ENCODE measurements around the gene BMPR1A.

BMPR1A gene

DNA sequence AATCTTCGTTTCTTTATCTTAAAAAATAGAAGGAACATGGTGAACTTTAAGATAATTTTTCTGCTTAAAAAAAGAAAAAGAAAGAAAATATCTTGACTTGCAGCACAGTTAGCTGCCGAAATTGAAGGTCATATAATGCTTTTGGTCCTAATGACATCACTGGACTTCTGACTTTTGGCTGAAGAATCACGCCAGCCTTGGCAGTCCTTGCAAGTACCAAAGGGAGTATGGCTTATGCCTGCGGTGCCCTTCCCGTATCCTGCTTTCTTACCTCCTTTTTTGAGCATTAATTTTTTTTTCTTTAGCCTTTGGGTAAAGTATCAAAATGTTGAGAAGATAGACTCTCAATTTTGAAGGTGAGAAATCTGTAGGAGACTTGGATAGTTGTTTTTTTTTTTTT, 7.0 kb downstream of the BMPR1A start:
- H3K4me3 ChIP-seq (ENCODE audit: low read depth, low read length), result no peak overlapping the region
- ChIA-PET POLR2A (no interaction called here), CTCF (no interaction called here)
- TF ChIP-seq, protein P1, sequence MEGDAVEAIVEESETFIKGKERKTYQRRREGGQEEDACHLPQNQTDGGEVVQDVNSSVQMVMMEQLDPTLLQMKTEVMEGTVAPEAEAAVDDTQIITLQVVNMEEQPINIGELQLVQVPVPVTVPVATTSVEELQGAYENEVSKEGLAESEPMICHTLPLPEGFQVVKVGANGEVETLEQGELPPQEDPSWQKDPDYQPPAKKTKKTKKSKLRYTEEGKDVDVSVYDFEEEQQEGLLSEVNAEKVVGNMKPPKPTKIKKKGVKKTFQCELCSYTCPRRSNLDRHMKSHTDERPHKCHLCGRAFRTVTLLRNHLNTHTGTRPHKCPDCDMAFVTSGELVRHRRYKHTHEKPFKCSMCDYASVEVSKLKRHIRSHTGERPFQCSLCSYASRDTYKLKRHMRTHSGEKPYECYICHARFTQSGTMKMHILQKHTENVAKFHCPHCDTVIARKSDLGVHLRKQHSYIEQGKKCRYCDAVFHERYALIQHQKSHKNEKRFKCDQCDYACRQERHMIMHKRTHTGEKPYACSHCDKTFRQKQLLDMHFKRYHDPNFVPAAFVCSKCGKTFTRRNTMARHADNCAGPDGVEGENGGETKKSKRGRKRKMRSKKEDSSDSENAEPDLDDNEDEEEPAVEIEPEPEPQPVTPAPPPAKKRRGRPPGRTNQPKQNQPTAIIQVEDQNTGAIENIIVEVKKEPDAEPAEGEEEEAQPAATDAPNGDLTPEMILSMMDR (IDR thresholded peaks at IDR 0.05; ENCODE audit: insufficient read depth, low read length, missing control alignments), result no peak
- DNase-seq (ENCODE audit: low read depth, low spot score), result no peak

DNA sequence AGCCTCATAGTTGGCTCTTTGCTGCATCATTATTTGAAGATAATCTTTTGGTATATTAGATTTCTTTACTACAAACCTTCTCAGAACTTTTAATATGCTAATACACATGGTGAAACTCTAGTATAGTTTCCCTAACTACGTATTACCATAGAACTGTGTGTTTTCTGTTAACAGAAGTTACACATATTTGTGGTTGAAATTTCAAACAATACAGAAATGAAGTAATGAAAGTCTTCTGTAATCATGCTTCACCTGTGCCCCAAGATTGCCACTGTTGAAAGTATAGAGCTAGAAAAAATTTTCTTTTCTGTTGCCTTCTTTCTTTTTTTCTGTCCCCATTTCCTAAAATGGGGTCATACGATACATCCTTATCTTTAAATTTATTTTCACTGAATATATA, 9.1 kb downstream of the BMPR1A start:
- H3K4me3 ChIP-seq (ENCODE audit: low read depth, low read length), result no peak overlapping the region
- CTCF ChIA-PET, result interaction anchor here (0.6 to 2.4 kb wide), 2 partner anchors 8 to 10 kb away, joined by 3 to 6 read pairs; no protein-coding TSS in a partner anchor
- POLR2A ChIA-PET, result no interaction called here
- no peak for DNase-seq (ENCODE audit: low read depth, low spot score)
- TF ChIP-seq, protein P1 (IDR thresholded peaks at IDR 0.05; ENCODE audit: insufficient read depth, low read length, missing control alignments), result no peak

DNA sequence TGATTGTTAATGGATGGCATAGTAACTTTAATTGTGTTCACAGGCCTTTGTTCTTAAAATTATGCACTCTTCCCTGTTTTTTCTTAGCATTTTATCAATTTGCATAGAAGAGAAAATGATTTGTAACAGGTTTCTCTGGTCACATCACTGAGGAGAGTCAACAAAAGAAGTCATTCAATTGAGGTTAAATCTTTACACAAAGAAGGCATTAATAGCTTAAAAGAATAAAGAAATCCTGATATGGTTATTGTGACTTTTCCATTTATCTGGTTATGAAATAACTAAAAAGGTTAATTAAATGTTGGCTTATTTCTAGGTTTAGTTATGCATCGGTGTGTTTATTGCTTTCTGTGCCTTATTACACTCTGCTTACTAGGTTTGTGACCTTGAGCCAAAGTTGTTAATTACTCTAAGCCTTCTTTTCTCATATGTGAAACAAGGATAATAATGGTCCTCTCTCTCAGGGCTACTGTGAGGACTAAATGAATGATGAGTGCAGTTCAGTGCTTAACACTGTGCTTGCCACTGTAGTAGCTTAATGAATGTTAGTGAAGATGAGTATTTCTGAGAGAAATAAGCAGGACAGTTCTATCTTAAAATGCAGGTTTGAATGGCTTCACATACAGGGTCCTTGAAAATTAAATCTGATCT, 12.1 kb downstream of the BMPR1A start:
- no peak overlapping the region for H3K4me3 ChIP-seq (ENCODE audit: low read depth, low read length)
- POLR2A ChIA-PET, result no interaction called here
- no peak for DNase-seq (ENCODE audit: low read depth, low spot score)
- TF ChIP-seq, protein P1 (IDR thresholded peaks at IDR 0.05; ENCODE audit: insufficient read depth, low read length, missing control alignments), result no peak
- CTCF ChIA-PET, result no interaction called here

DNA sequence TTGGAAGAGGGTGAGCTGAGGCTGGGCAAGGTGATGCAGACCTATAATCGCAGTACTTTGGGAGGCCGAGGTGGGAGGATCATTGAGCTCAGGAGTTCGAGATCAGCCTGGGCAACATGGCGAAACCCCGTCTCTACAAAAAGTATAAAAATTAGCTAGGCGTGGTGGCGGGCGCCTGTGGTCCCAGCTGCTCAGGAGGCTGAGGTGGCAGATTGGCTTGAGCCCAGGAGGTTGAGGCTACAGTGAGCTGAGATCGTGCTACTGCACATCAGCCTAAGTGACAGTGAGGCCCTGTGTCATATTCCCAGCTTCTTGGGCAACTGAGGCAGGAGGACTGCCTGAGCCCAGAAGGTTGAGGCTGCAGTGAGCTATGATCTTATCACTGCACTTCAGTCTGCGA, 13.6 kb downstream of the BMPR1A start:
- DNase-seq (ENCODE audit: low read depth, low spot score), result no peak
- H3K4me3 ChIP-seq (ENCODE audit: low read depth, low read length), result no peak overlapping the region
- ChIA-PET POLR2A (interaction anchor here (1.7 kb wide), 1 partner anchor 14 kb away, joined by 3 read pairs; the partner anchor contains the start of gene BMPR1A), CTCF (interaction anchor here (1.1 kb wide), 1 partner anchor 129 kb away, joined by 3 read pairs; no protein-coding TSS in a partner anchor)
- TF ChIP-seq, protein P1 (IDR thresholded peaks at IDR 0.05; ENCODE audit: insufficient read depth, low read length, missing control alignments), result no peak

DNA sequence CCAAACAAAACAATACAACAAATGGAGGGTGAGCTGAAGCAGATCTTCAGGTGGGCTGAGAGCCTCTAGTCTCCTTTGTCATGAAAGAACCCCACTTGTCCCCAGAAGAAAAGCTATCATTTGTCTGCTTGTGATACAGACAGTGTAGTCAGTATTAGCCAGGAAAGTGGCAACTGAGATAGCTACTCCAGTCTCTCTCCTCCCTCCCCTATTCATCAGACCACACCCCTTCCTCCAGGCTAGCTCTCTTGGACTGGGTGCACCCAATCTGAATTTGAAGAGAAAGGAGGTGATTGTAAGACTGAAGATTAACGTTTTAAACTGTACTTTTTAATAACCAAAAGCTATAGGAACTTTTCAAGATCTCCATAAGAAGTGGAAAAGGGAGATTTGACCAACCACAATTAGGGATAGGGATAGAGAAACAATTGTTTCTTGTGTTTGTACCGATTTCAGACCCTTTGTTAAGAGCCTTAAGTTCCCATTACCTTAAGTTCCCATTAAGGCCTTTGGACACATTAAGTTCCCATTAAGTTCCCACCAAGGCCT, 14.1 kb downstream of the BMPR1A start:
- no peak for DNase-seq (ENCODE audit: low read depth, low spot score)
- no peak overlapping the region for H3K4me3 ChIP-seq (ENCODE audit: low read depth, low read length)
- TF ChIP-seq, protein P1 (IDR thresholded peaks at IDR 0.05; ENCODE audit: insufficient read depth, low read length, missing control alignments), result no peak
- POLR2A ChIA-PET, result interaction anchor here (1.7 kb wide), 1 partner anchor 14 kb away, joined by 3 read pairs; the partner anchor contains the start of gene BMPR1A
- CTCF ChIA-PET, result interaction anchor here (1.1 kb wide), 1 partner anchor 128 kb away, joined by 3 read pairs; no protein-coding TSS in a partner anchor

DNA sequence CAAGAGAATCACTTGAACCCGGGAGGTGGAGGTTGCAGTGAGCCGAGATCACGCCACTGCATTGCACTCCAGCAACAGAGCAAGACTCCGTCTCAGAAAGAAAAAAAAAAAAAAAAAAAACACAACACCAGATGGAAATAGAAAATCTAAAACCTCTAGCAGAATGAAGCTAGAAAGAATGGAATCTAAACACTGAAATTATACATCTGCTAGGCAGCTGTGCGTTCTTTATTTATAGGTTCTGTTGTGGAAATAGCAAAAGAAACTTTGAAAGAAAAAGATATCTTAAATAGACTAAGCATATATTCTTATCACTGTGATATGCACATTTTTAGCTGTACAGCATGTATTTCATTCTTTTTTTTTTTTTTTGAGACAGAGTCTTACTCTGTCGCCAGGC, 17.1 kb downstream of the BMPR1A start:
- H3K4me3 ChIP-seq (ENCODE audit: low read depth, low read length), result no peak overlapping the region
- TF ChIP-seq, protein P1 (IDR thresholded peaks at IDR 0.05; ENCODE audit: insufficient read depth, low read length, missing control alignments), result no peak
- no peak for DNase-seq (ENCODE audit: low read depth, low spot score)
- ChIA-PET POLR2A (no interaction called here), CTCF (interaction anchor here (1.0 kb wide), 1 partner anchor 127 kb away, joined by 3 read pairs; no protein-coding TSS in a partner anchor)
